HEK293 (cell line): ENCODE results near the gene HECTD4.

Experiments used
- CTCF ChIP-seq: fragments of 450-650 bp; formaldehyde crosslinking; IDR thresholded peaks from 2 replicates; pipeline ENCODE4 v1.5.1; 2016; ENCODE audit warnings: missing biosample characterization, missing genetic modification characterization
- HOXA7 ChIP-seq: sonication (generic); formaldehyde crosslinking; IDR thresholded peaks from 2 replicates; pipeline ENCODE4 v1.8.1; 2022; ENCODE audit warnings: missing genetic modification reagents, borderline replicate concordance
- KLF8 ChIP-seq: fragments of 450-650 bp; formaldehyde crosslinking; IDR thresholded peaks from 2 replicates; pipeline ENCODE4 v1.5.1; 2016; ENCODE audit warnings: missing biosample characterization, missing genetic modification characterization
- ZFP41 ChIP-seq: fragments of 450-650 bp; formaldehyde crosslinking; IDR thresholded peaks from 2 replicates; pipeline ENCODE4 v1.5.1; 2016; ENCODE audit warnings: missing biosample characterization, missing genetic modification characterization, borderline replicate concordance
- ZNF274 ChIP-seq, 2 experiments: fragments of 200-500 bp in 1 of 2; fragments of 450-650 bp in 1 of 2; sonication (Bioruptor generic) in 1 of 2; formaldehyde crosslinking in 1 of 2; IDR thresholded peaks; 2 replicates each; pipeline versions ENCODE4 v1.5.1 to v1.6.1; 2014 to 2016; ENCODE audit warnings: borderline replicate concordance in 1 of 2, inconsistent platforms in 1 of 2, low read length in 1 of 2, missing biosample characterization in 1 of 2, missing genetic modification characterization in 1 of 2
- ZNF292 ChIP-seq: fragments of 450-650 bp; formaldehyde crosslinking; IDR thresholded peaks from 2 replicates; pipeline ENCODE4 v1.5.1; 2016; ENCODE audit warnings: low read depth, missing biosample characterization, missing genetic modification characterization, borderline replicate concordance
- ZNF473 ChIP-seq: fragments of 450-650 bp; formaldehyde crosslinking; IDR thresholded peaks from 2 replicates; pipeline ENCODE4 v1.5.1; 2017; ENCODE audit warnings: missing biosample characterization, missing genetic modification characterization
- ZNF513 ChIP-seq: fragments of 450-650 bp; IDR thresholded peaks from 2 replicates; pipeline ENCODE4 v1.5.1; 2018; ENCODE audit warnings: missing biosample characterization, missing genetic modification characterization
- ZNF558 ChIP-seq: fragments of 450-650 bp; formaldehyde crosslinking; IDR thresholded peaks from 2 replicates; pipeline ENCODE4 v1.5.1; 2016; ENCODE audit warnings: missing biosample characterization, missing genetic modification characterization
- ZNF596 ChIP-seq: fragments of 450-650 bp; IDR thresholded peaks from 2 replicates; pipeline ENCODE4 v1.5.0; 2018; ENCODE audit warnings: missing biosample characterization, mild to moderate bottlenecking, missing genetic modification characterization, moderate library complexity
- TF ChIP-seq, protein P1 (sequence below): fragments of 450-650 bp; formaldehyde crosslinking; IDR thresholded peaks from 2 replicates; pipeline ENCODE4 v1.5.1; 2016; ENCODE audit warnings: missing biosample characterization, missing genetic modification characterization
- TF ChIP-seq, protein P2 (sequence below): fragments of 450-650 bp; formaldehyde crosslinking; IDR thresholded peaks from 2 replicates; pipeline ENCODE4 v1.5.1; 2016; ENCODE audit warnings: missing biosample characterization, missing genetic modification characterization
- TF ChIP-seq, protein P3 (sequence below): sonication (generic); formaldehyde crosslinking; IDR thresholded peaks from 2 replicates; pipeline ENCODE4 v1.8.1; 2022; ENCODE audit warnings: mild to moderate bottlenecking, moderate library complexity, missing genetic modification reagents
- TF ChIP-seq, protein P4 (sequence below): fragments of 450-650 bp; formaldehyde crosslinking; IDR thresholded peaks from 2 replicates; pipeline ENCODE4 v1.5.1; 2016; ENCODE audit warnings: missing biosample characterization, missing genetic modification characterization, low read depth

DNA sequence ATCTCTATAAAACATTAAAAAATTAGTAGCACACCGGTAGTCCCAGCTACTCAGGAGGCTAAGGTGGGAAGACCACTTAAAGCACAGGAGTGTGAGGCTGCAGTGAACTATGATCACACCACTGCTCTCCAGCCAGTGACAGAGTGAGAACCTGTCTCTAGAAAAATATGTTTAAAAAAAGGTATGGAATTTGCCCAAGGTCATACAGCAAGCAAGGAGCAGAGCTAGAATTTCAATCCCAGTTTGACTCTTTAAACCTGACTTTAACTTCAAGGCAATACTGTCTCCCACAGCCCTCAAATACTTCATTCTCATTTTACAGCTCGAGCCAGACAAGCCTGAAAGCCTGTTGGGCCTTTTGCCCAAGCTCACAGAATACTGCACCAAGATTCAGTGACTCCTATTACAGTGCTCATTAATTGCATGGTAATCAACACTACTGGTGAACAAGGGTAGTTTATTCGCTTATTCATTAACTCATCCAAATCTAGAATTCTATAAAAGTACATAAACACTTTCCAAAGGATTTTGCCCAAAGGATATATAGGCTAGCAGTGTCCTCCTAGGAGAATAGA lies 8.0 kb downstream of the HECTD4 start:
- TF ChIP-seq, protein P1, sequence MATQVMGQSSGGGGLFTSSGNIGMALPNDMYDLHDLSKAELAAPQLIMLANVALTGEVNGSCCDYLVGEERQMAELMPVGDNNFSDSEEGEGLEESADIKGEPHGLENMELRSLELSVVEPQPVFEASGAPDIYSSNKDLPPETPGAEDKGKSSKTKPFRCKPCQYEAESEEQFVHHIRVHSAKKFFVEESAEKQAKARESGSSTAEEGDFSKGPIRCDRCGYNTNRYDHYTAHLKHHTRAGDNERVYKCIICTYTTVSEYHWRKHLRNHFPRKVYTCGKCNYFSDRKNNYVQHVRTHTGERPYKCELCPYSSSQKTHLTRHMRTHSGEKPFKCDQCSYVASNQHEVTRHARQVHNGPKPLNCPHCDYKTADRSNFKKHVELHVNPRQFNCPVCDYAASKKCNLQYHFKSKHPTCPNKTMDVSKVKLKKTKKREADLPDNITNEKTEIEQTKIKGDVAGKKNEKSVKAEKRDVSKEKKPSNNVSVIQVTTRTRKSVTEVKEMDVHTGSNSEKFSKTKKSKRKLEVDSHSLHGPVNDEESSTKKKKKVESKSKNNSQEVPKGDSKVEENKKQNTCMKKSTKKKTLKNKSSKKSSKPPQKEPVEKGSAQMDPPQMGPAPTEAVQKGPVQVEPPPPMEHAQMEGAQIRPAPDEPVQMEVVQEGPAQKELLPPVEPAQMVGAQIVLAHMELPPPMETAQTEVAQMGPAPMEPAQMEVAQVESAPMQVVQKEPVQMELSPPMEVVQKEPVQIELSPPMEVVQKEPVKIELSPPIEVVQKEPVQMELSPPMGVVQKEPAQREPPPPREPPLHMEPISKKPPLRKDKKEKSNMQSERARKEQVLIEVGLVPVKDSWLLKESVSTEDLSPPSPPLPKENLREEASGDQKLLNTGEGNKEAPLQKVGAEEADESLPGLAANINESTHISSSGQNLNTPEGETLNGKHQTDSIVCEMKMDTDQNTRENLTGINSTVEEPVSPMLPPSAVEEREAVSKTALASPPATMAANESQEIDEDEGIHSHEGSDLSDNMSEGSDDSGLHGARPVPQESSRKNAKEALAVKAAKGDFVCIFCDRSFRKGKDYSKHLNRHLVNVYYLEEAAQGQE = no peak
- no peak for TF ChIP-seq ZNF558 (tag by site-specific recombination)
- TF ChIP-seq ZNF596 (tag by site-specific recombination) = no peak
- no peak for TF ChIP-seq CTCF
- no peak for TF ChIP-seq ZNF513 (tag by site-specific recombination)
- TF ChIP-seq ZFP41 (tag by site-specific recombination) = no peak
- no peak for TF ChIP-seq ZNF292 (tag by site-specific recombination)
- TF ChIP-seq KLF8 (tag by site-specific recombination) = no peak
- no peak for TF ChIP-seq ZNF473 (tag by site-specific recombination)
- TF ChIP-seq ZNF274 (IDR thresholded peaks at IDR 0.05; ENCODE audit: low read length) = no peak
- no peak for TF ChIP-seq ZNF274 (tag by site-specific recombination; IDR thresholded peaks at IDR 0.05; ENCODE audit: borderline replicate concordance)
- TF ChIP-seq HOXA7 (CRISPR knock-in tag) = no peak
- TF ChIP-seq, protein P2, sequence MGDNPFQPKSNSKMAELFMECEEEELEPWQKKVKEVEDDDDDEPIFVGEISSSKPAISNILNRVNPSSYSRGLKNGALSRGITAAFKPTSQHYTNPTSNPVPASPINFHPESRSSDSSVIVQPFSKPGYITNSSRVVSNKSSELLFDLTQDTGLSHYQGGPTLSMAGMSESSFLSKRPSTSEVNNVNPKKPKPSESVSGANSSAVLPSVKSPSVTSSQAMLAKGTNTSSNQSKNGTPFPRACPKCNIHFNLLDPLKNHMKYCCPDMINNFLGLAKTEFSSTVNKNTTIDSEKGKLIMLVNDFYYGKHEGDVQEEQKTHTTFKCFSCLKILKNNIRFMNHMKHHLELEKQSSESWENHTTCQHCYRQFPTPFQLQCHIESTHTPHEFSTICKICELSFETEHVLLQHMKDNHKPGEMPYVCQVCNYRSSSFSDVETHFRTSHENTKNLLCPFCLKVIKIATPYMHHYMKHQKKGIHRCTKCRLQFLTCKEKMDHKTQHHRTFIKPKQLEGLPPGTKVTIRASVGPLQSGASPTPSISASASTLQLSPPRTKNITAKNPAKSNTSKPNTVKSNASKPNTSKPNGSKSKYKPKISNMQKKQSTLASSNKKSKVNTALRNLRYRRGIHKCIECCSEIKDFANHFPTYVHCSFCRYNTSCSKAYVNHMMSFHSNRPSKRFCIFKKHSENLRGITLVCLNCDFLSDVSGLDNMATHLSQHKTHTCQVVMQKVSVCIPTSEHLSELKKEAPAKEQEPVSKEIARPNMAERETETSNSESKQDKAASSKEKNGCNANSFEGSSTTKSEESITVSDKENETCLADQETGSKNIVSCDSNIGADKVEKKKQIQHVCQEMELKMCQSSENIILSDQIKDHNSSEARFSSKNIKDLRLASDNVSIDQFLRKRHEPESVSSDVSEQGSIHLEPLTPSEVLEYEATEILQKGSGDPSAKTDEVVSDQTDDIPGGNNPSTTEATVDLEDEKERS (tag by site-specific recombination) = no peak
- TF ChIP-seq, protein P3, sequence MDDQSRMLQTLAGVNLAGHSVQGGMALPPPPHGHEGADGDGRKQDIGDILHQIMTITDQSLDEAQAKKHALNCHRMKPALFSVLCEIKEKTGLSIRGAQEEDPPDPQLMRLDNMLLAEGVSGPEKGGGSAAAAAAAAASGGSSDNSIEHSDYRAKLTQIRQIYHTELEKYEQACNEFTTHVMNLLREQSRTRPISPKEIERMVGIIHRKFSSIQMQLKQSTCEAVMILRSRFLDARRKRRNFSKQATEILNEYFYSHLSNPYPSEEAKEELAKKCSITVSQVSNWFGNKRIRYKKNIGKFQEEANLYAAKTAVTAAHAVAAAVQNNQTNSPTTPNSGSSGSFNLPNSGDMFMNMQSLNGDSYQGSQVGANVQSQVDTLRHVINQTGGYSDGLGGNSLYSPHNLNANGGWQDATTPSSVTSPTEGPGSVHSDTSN (CRISPR knock-in tag) = no peak
- TF ChIP-seq, protein P4, sequence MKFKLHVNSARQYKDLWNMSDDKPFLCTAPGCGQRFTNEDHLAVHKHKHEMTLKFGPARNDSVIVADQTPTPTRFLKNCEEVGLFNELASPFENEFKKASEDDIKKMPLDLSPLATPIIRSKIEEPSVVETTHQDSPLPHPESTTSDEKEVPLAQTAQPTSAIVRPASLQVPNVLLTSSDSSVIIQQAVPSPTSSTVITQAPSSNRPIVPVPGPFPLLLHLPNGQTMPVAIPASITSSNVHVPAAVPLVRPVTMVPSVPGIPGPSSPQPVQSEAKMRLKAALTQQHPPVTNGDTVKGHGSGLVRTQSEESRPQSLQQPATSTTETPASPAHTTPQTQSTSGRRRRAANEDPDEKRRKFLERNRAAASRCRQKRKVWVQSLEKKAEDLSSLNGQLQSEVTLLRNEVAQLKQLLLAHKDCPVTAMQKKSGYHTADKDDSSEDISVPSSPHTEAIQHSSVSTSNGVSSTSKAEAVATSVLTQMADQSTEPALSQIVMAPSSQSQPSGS = no peak
